GM18507 (cell line): ENCODE data around the gene MSI2.

Experiments used
- DNase-seq: peaks from one replicate; pipeline ENCODE4 v3.0.0; 2011; ENCODE audit warnings: low read depth; ENCODE audit not compliant: insufficient read length; ENCODE audit errors: extremely low spot score
- FAIRE-seq: peaks from 2 replicates; lab custom pipeline; 2011; peaks lifted over from hg19 to GRCh38; lab: Jason Lieb, UNC

The MSI2 gene

DNA sequence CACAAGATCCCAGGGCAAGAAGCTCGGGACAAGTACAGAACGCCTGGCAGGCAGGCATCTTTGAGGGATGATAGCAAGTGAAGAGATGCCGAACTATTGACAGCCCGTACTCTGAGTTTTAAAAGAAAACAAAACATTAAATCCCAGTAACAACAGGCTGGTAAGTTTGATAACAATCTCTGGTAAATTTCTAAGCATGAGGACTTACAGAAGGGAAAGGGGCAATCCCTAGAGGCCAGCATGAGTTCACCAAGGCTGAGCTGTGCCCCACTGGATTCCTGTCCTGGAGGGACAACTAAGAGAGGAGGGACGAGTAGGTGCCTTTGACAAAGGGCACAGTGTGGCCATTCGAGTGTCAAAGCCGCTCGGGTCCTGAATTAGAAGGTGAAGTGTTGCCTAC lies 462.6 kb downstream of the MSI2 start:
- no peak for FAIRE-seq
- no peak for DNase-seq

DNA sequence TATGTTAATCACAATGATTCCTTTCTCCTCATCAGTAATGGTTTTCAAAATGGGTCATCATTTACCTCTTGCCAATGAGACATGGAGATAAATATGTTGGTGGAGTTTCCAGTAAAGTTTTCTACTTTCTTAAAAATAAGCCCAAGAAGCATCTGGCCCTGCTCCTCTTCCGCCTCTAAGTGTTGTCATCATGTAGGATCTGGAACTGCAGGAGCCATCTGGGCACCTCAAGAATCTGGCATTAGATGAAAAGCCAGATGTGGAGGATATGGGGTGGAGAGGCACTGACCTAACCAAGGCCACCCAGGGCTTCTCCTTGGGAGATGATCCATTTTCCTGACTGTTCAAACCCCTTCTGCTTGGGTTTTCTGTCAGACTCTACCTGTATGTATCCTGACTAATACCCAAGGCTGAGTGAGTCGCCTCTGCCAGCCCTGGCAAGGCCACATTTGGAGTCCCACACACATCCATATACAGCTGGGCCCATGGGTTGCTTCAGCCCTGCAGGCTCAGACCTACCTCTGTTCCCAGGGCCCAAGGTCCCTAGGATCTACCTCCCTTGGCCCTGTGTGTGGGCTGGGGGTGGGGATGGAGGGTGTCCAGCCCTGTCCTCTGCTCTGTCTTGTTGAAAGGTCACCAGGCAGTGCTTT lies 464.2 kb downstream of the MSI2 start:
- no peak for FAIRE-seq
- DNase-seq = no peak

DNA sequence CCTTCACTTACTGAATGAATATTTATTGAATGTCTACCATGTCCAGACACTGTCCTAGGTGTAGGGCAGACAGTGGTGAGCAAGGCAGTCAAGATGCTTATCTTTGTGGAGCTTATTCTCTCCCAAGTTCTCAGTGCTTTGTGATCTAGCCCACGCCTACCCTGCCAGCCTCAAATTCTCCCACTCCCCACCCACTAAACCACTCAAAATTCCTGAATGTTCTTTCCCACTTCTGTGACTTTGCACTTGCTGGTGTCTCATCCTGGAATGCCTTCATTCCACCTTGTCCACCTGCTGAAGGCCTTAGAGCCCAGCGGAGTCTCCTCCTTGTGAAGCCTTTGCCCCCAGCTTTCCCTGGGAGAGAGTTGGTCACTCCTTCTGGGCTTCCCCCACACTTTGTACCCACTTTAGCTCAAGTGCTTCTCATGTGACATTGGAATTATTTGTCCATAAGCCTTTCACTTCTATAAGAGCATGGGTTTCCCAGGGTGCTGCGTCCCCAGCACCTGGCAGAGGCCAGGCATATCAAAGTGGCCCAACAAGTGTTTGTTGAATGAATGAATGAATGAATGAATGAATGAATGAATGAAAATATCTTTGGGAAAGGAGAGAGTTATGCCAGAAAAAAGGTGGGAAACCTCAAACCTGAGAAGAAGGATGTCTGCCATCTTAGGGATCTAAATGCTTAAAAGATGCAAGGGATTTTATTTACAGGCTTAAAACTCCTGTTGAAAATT lies 465.8 kb downstream of the MSI2 start:
- FAIRE-seq = no peak
- no peak for DNase-seq

DNA sequence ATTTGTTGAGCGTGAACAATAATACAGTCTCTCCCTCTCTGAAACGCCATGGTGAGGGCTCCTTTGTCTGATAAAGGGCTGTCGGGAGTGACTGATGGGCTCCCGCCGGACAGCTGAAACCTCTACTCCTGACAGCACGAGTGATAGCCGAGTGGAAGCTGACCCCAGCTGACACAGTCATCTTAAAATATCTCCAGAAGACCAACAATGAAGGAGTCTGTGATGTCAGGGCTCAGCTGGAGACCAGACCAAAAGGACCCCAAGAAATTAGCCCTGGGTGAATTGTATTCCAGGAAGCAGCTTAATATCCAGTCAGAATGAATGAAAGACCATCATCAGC lies 466.4 kb downstream of the MSI2 start:
- DNase-seq = no peak
- no peak for FAIRE-seq

DNA sequence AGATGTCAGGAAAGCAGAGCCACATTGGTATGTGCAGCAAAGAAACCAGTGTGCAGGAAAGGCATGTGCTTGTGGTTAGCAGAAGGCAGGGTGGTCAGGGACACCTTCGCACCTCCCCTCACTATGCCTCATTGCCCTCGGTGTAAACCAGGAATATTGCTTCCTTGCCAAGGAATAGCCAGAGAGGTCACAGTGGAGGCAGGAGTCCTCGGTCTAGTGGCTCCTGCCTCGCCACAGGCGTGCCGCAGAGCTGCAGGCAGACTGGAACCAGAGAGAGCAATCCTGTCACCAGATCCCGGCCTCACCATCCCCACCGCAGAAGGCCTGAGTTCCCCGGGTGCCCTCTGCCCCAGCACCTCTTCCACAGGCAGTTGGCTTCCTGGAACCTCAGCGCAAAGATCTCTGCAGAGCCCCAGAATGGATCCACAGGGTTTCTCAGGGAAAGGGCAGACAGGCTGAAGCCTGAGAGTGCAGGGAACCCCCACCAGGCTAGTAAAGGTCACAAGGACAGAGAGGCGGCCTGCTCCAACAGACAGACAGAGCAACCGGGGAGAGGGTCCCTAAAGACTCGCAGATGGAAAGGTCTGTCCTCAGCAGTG lies 467.2 kb downstream of the MSI2 start:
- DNase-seq (no peak), FAIRE-seq (no peak)

DNA sequence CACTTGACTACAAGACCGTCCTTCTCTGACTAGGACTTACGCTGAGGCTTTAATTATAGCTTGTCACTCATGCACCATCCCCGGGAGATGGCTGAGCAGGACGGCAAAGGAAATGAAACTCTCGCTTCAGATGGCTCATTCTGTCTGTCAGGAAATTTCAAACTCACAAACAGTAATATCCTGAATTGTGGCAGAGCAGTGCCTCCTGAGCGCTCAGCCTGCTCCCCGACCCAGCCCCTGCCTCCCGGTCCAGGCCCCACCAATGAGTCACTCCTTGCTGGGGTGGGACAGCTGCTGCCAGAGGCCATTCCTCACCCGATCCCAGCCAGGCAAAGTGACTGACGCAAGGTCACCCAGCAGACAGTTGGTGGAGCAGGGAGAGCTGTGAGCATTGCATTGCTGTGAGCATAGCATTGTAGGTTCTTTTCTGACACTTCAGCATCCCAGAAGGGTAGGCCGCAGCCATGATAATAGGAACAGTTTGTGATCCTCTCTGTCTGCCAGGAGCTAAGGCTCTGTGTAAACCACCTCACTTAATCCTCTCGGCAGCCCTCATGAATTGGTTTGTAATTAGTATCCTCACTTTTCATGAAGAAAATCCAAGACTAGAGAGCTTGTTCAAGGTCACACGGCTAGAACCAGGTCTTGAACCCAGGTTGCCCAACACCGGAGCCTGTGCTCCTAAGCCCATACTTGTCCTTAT lies 467.9 kb downstream of the MSI2 start:
- FAIRE-seq (peak; percentile 85), DNase-seq (peak; percentile 26)

DNA sequence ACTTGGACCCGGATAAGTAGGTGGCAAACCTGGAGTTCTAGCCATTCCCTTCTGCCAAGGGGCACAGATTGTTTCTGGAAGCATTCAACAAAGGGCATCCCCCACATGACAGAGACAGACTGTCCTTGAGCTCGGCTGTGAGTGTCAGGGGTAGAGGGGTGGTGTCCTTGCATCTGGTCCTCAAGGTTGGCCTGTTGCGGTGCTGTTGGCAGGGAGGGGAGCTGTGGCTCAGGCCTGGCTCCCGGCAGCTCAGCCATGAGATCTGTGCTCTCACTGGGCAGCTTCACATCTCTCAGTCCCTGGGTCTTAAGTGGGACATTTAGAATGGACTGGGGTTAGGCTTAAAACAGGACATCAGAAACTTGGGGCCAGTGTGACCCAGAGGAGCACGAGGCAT lies 468.4 kb downstream of the MSI2 start:
- FAIRE-seq (no peak), DNase-seq (no peak)

DNA sequence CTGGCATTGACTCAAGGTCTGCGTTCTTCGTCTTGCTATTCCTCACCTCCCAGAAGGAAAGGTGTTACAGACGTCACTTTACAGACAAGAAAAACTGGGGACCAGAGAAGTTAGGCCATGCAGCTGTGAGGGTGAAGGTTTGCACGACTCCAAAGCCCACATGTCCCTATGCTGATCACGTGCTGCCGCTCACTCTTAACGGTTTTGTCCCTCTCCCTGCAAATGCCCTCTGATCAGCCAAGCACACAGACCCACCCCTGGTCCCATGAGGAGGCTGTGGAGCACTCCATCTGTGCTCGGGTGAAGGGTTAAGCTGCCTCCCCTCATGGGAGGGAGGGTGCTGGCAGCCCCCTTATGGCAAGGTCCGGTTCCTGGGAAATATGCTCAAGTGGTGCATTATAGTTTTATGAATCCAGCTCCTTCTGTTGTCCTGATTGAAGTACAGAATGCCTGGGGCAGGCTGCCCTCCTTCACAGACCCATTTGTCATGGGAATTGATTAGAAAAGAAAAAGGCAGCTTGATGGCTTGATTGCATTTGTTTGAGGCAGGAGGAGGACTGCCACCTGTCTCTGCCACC lies 470.0 kb downstream of the MSI2 start:
- DNase-seq = no peak

DNA sequence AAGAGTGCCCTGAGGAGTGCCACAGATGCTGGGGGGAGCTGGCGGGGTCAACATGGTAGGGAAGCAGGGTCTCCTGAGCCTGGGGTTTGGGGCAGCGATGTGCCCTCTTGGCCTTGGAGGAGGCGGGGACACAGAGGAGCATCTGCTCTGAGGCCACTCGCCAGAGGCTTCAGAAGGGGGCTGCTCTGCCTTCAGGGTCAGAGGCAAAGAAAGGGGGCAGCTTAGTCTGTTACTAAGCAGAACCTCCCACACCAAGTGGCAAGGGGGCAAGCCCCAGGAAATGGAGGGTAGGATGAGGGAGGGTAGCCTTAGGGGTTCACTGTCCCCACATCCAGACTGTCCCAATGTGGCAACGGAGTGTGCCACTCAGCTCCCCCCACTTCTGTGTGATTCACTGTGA lies 470.5 kb downstream of the MSI2 start:
- DNase-seq (no peak), FAIRE-seq (no peak)

More for the DNA sequence above, 470.0 kb downstream of the MSI2 start:
- no peak for FAIRE-seq

DNA sequence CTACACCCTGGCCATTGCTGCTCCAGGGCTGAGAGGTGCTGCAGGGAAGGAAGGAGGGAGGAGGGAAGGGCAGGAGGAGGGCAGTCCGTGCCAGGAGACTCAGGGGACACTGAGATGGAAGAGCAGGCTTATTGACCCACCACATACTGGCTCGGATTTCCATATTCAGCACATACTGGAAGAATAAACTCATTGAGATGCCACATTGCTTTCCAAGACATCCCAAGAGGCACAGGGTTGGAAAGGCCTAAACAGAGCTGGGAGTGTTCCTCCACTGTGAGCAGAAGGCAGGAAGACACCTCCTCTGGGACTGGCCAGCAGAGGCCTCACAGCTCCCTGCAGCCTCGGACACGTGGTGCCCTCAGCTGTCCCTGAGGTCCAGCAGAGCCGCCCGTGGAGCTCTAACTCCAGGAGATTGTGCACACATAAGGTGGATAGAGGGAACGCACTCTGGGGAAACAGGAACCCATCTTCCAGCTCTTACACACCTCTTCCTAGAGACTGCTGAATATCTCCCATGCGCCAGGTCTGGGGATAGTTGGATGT lies 471.4 kb downstream of the MSI2 start:
- DNase-seq = no peak
- no peak for FAIRE-seq

DNA sequence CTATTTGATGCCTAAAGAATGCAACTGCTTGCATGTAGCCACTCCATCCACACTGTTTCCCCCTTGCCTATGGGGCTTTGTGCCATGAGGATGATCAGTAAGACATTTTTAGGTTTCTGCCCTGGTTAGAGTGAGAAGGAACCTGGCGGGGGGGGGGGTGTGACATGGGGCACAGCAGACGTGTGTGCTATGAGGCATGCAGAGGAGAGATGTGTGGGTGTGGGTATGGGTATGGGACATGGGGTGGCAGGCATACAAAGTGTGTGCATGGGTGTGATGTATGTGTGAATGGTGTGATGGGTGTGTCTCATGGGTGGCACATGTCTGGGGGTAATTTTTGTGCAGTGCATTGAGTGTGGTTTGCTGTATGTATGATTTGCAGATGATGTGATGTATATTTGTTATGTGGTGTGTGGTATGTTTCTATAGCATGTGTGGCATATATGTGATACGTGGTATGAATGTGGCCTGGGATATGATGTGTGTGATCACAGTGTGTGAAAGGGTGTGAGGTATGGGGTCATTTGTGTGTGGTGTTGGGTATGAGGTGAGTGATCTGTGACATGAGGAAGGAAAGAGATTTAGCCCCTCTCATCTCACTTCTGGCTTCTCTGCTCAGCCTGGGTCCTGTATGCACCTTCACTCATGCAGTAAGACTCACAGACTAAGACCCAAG lies 473.8 kb downstream of the MSI2 start:
- FAIRE-seq = no peak

DNA sequence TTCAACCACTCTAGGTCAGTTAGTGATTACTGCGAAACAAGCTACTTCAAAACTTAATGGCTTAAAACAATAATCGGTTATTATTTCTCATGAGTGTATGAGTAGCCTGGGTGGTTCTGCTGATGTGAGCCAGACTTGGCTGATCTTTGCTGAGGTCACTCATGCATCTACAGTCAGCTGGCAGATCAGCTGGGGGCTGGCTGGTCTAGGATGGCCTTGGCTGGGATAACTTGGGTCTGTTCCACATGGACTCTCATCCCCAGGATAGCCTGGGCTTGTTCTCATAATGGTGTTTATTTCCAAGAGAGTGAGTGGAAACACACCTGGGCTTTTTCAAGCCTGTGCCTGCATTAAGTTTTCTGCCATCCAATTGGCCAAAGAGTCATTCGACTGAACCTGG lies 475.7 kb downstream of the MSI2 start:
- FAIRE-seq = no peak

More for the DNA sequence above, 473.8 kb downstream of the MSI2 start:
- no peak for DNase-seq

DNA sequence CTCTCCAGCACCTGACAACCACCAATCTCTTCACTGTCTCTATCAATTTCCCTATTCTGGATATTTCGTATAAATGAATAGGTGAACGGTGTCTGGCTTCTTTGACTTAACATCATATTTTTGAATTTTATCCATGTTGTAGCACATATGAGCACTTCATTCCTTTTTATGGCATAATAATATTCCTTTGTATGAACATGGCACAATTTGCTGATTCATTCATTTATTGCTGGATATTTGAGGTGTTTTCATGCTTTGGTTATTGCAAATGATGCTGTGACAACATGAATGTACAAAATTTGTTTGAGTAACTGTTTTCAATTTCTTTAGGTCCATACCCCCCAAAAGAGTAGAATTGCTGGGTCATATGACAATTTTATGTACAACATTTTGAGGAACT lies 476.8 kb downstream of the MSI2 start:
- FAIRE-seq (no peak), DNase-seq (no peak)

More for the DNA sequence above, 475.7 kb downstream of the MSI2 start:
- no peak for DNase-seq
